Testis (tissue), 3 donors: Measurements from ENCODE around the gene NRTN. TPM values are rescaled to one million over a fixed set of nuclear protein-coding genes. Genes with fewer than 3 reads are reported as not detected.
"Not testable (repeated sequence)": the region's sequence is repeated elsewhere in the genome, so short reads cannot be mapped to it uniquely, and the experiment has no call there.

Source experiments
- DNase-seq: peaks from one replicate; pipeline ENCODE4 v3.0.0-alpha.2; 2019
- H3K27ac ChIP-seq, 2 donors: fragments of 200-600 bp; sonication (generic); one replicate each; pipeline ENCODE4 v1.5.1; 2019
- H3K27me3 ChIP-seq: fragments of 200-600 bp; sonication (generic); one replicate; pipeline ENCODE4 v1.5.1; 2019
- H3K36me3 ChIP-seq: fragments of 200-600 bp; sonication (generic); one replicate; pipeline ENCODE4 v1.5.1; 2017; ENCODE audit warnings: low read depth; ENCODE audit errors: missing control alignments
- H3K4me1 ChIP-seq: fragments of 200-600 bp; sonication (generic); one replicate; pipeline ENCODE4 v1.5.1; 2019
- H3K4me3 ChIP-seq, 2 donors: fragments of 200-600 bp; sonication (generic); one replicate each; pipeline ENCODE4 v1.5.1; 2017 to 2019
- H3K9me3 ChIP-seq: fragments of 200-600 bp; sonication (generic); one replicate; pipeline ENCODE4 v1.5.1; 2017
- POLR2A ChIP-seq: fragments of 450-650 bp; IDR thresholded peaks from one replicate; pipeline ENCODE4 v1.6.1; 2017; ENCODE audit warnings: antibody characterized with exemption, mild to moderate bottlenecking, moderate library complexity
- WGBS, 2 donors: methylation state at CpG; one replicate each; pipeline ENCODE4 v1.1.5; 2018; 5-methylcytosine and 5-hydroxymethylcytosine counted together
- intact Hi-C: fragments of 100-400 bp; cut with DNase I; formaldehyde crosslinking; loops from one replicate; pipeline ENCODE4 v1.15.1; 2023; ENCODE audit warnings: low total_unique reads
- polyA plus RNA-seq: library from polyadenylated mRNA; stranded (reverse); fragments of 350-450 nt; fragmentation: Illumina TruSeq; extraction: RNeasy Lipid Tissue Mini Kit (QIAGEN cat#74804); gene quantifications from one replicate; pipeline ENCODE4 v1.2.3, GENCODE V29; 2014; ENCODE audit warnings: low read depth, low replicate concordance; ENCODE audit not compliant: insufficient read depth
- total RNA-seq, 2 donors: library from RNA; depleted of rRNA; stranded (reverse); fragments of >200 nt; gene quantifications; one replicate each; pipeline ENCODE4 v1.2.3, GENCODE V29; 2016
- TF ChIP-seq, protein P1 (sequence below), 3 experiments: fragments of 450-650 bp in 2 of 3; fragments of 200-600 bp in 1 of 3; sonication (generic) in 1 of 3; IDR thresholded peaks; one replicate each; pipeline ENCODE4 v1.5.1; 2016 to 2019; ENCODE audit warnings: antibody characterized with exemption in 3 of 3, mild to moderate bottlenecking in 2 of 3, moderate library complexity in 1 of 3

The NRTN gene
- total and polyA plus RNA-seq, 3 donors from 2014 or later = 1.7 to 13.5 (median 6.5) TPM

GRCh38 chr19:5843295-5843927 lies 38.5 kb downstream of the NRTN start:
- Histone ChIP-seq H3K36me3 (no peaks in the 10 kb centered on the region), H3K27ac (no peak overlapping the region), H3K4me1 (no peaks in the 10 kb centered on the region), H3K9me3 (no peaks in the 10 kb centered on the region), H3K27me3 (no peaks in the 10 kb centered on the region), H3K4me3 (no peak overlapping the region)
- TF ChIP-seq, protein P1, sequence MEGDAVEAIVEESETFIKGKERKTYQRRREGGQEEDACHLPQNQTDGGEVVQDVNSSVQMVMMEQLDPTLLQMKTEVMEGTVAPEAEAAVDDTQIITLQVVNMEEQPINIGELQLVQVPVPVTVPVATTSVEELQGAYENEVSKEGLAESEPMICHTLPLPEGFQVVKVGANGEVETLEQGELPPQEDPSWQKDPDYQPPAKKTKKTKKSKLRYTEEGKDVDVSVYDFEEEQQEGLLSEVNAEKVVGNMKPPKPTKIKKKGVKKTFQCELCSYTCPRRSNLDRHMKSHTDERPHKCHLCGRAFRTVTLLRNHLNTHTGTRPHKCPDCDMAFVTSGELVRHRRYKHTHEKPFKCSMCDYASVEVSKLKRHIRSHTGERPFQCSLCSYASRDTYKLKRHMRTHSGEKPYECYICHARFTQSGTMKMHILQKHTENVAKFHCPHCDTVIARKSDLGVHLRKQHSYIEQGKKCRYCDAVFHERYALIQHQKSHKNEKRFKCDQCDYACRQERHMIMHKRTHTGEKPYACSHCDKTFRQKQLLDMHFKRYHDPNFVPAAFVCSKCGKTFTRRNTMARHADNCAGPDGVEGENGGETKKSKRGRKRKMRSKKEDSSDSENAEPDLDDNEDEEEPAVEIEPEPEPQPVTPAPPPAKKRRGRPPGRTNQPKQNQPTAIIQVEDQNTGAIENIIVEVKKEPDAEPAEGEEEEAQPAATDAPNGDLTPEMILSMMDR (IDR thresholded peaks at IDR 0.05) = no peak
- TF ChIP-seq POLR2A = no peak
- intact Hi-C loops = no loop called here
- WGBS, 2 donors = 50 to 95% methylated on average over 1 to 21 of the region's 21 CpGs
- DNase-seq = no peak

DNA sequence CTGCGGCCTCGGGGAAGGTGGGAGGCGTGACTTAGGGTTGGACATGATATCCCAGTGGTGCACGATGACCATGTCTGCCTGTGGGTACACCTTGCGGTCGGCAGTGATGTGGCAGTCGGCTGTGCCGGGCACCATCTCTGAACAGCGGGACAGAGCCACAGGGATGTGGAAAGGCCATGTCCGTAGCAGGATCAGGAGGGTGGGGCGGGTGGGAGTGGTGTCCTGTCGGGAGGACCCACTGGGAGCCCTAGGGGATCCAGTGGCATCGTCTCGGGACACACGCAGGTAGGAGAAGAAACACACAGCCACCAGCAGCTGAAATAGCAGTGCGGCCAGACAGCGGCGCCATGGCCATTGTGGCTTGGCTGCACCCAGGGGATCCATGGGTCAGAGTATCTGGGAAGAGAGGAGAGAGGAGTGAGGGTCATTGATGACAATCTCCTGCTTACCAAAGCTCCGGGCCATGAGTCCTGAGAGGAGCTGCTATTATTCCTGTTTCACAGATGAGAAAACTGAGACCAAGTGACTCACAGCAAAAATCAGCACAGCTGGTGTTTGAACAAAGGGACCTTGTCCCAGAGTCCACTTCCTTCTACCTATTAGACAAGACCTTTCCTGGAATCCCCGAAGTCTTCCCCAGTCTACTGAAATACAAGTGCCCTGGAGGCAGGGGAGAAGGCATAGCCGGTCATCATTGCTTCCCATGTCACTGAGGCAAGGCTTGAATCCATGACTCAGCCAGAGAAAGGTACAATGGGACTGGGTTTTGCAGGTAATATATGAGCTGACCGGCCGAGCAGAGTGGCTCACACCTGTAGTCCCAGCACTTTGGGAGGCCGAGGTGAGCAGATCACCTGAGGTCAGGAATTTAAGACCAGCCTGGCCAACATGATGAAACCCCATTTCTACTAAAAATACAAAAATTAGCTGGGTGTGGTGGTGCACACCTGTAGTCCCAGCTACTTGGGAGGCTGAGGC lies 39.9 kb downstream of the NRTN start:
- no peak for TF ChIP-seq POLR2A
- TF ChIP-seq, protein P1 (IDR thresholded peaks at IDR 0.05) = no peak
- WGBS, 2 donors = 90 to 94% methylated on average over 17 to 20 of the region's 24 CpGs
- no peak for DNase-seq
- no peaks in the 10 kb centered on the region for H3K9me3 ChIP-seq
- intact Hi-C loops = no loop called here
- no peaks in the 10 kb centered on the region for H3K4me1 ChIP-seq
- H3K36me3 ChIP-seq = no peaks in the 10 kb centered on the region
- no peak overlapping the region for H3K27ac ChIP-seq
- no peak overlapping the region for H3K4me3 ChIP-seq
- H3K27me3 ChIP-seq = no peaks in the 10 kb centered on the region

- H3K27ac ChIP-seq, H3K36me3 ChIP-seq, H3K4me1 ChIP-seq, intact Hi-C loops, DNase-seq, H3K9me3 ChIP-seq, H3K27me3 ChIP-seq, H3K4me3 ChIP-seq: not testable (repeated sequence)
- 89 to 93% methylated on average over 10 of the region's 10 CpGs for WGBS, 2 donors
These were observed 43.0 kb downstream of the NRTN start for GRCh38 chr19:5847846-5848245.

DNA sequence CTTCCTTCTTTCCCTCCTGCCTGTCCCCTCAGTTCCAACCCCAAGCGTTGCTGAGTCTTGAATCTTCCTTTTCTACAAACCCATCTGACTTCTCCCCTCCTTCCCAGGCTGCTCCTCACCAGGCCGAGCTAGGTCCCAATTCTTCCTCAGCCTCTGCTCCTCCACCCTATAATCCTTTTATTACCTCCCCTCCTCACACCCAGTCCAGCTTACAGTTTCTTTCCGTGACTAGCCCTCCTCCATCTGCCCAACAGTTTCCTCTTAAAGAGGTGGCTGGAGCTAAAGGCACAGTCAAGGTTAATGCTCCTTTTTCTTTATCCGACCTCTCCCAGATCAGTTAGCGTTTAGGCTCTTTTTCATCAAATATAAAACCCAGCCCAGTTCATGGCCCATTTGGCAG lies 43.8 kb downstream of the NRTN start:
- H3K4me1 ChIP-seq, H3K36me3 ChIP-seq, DNase-seq, H3K9me3 ChIP-seq, H3K27ac ChIP-seq, H3K4me3 ChIP-seq, H3K27me3 ChIP-seq, intact Hi-C loops: not testable (repeated sequence)
- 71 to 84% methylated on average over 5 of the region's 5 CpGs for WGBS, 2 donors

GRCh38 chr19:5850189-5850588 lies 45.3 kb downstream of the NRTN start:
- H3K36me3 ChIP-seq = no peaks in the 10 kb centered on the region
- no peaks in the 10 kb centered on the region for H3K27me3 ChIP-seq
- H3K27ac ChIP-seq = no peak overlapping the region
- 85 to 92% methylated on average over 6 of the region's 6 CpGs for WGBS, 2 donors
- TF ChIP-seq, protein P1 (IDR thresholded peaks at IDR 0.05) = no peak
- TF ChIP-seq POLR2A = no peak
- no peaks in the 10 kb centered on the region for H3K4me1 ChIP-seq
- H3K9me3 ChIP-seq = no peaks in the 10 kb centered on the region
- intact Hi-C loops = no loop called here
- H3K4me3 ChIP-seq = no peak overlapping the region
- no peak for DNase-seq
